WERI-Rb-1 (cell line): ENCODE results near the gene ZC3H18.
A peak's percentile ranks its signal among the peaks of the same experiment; 100 is the strongest.

Experiments
- DNase-seq: peaks from one replicate; pipeline ENCODE4 v3.0.0-alpha.2; 2020
- H3K27ac ChIP-seq: fragments of 250-450 bp; sonication (Bioruptor Pico); 2 replicates; pipeline ENCODE4 v1.5.1; 2020; ENCODE audit warnings: mild to moderate bottlenecking, moderate library complexity
- H3K27me3 ChIP-seq: fragments of 250-450 bp; sonication (Bioruptor Pico); 2 replicates; pipeline ENCODE4 v1.5.1; 2021; ENCODE audit warnings: mild to moderate bottlenecking, low read depth, moderate library complexity; ENCODE audit not compliant: insufficient read depth, severe bottlenecking
- H3K36me3 ChIP-seq: fragments of 250-450 bp; sonication (Bioruptor Pico); 2 replicates; pipeline ENCODE4 v1.5.1; 2020; ENCODE audit warnings: mild to moderate bottlenecking, moderate library complexity
- H3K4me3 ChIP-seq: 2 replicates; pipeline ENCODE4 v1.5.1; 2011; ENCODE audit warnings: low read depth, mild to moderate bottlenecking, control low read depth, low read length
- H3K9me3 ChIP-seq: fragments of 250-450 bp; sonication (Bioruptor Pico); 2 replicates; pipeline ENCODE4 v1.5.1; 2021; ENCODE audit warnings: mild to moderate bottlenecking, moderate library complexity; ENCODE audit not compliant: severe bottlenecking
- TF ChIP-seq, protein P1 (sequence below): IDR thresholded peaks from 2 replicates; pipeline ENCODE4 v1.5.1; 2011; ENCODE audit warnings: low read depth, mild to moderate bottlenecking, control low read depth, inconsistent platforms, low read length

ZC3H18 gene

DNA sequence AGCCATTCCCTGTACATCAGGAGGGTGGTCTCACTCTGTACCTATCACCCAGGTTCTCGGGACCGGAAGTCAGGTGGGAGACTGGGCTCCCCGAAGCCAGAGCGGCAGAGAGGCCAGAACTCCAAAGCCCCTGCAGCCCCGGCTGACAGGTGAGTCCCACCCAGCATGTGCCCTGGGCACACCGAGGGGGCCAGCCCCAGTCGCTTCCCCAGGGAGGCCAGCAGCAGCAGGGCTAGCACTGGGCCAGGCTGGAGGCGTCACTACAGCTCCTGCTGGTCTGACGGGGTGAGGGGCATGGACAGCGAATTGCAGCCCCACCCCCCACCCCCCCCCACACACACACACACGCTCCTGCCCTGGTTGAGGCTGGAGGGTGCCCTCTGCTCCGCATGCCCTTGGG, 60.2 kb downstream of the ZC3H18 start:
- TF ChIP-seq, protein P1, sequence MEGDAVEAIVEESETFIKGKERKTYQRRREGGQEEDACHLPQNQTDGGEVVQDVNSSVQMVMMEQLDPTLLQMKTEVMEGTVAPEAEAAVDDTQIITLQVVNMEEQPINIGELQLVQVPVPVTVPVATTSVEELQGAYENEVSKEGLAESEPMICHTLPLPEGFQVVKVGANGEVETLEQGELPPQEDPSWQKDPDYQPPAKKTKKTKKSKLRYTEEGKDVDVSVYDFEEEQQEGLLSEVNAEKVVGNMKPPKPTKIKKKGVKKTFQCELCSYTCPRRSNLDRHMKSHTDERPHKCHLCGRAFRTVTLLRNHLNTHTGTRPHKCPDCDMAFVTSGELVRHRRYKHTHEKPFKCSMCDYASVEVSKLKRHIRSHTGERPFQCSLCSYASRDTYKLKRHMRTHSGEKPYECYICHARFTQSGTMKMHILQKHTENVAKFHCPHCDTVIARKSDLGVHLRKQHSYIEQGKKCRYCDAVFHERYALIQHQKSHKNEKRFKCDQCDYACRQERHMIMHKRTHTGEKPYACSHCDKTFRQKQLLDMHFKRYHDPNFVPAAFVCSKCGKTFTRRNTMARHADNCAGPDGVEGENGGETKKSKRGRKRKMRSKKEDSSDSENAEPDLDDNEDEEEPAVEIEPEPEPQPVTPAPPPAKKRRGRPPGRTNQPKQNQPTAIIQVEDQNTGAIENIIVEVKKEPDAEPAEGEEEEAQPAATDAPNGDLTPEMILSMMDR = no peak
- Histone ChIP-seq H3K4me3 (no peak overlapping the region), H3K27me3 (no peaks in the 10 kb centered on the region), H3K9me3 (no peaks in the 10 kb centered on the region), H3K27ac (no peak overlapping the region), H3K36me3 (peaks cover 8% of the 10 kb centered on the region)
- no peak for DNase-seq

DNA sequence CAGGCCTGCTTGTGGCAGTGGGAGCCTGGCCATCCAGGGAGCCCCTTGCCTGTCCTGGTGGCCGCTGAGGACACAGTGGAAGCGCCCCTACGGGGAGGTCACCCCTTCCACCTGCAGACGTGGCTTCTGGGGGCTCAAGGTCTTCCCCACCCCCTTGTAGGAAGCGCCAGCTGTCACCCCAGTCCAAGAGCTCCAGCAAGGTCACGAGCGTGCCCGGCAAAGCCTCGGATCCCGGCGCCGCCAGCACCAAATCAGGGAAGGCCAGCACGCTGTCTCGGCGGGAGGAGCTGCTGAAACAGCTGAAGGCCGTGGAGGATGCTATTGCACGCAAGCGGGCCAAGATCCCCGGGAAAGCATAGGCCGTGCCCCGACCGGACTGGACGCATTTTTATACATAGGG, 60.7 kb downstream of the ZC3H18 start:
- H3K36me3 ChIP-seq = peaks cover 8% of the 10 kb centered on the region
- no peaks in the 10 kb centered on the region for H3K27me3 ChIP-seq
- peak; percentile 24 for DNase-seq
- no peak overlapping the region for H3K4me3 ChIP-seq
- H3K27ac ChIP-seq = no peak overlapping the region
- no peaks in the 10 kb centered on the region for H3K9me3 ChIP-seq
- TF ChIP-seq, protein P1 = no peak

DNA sequence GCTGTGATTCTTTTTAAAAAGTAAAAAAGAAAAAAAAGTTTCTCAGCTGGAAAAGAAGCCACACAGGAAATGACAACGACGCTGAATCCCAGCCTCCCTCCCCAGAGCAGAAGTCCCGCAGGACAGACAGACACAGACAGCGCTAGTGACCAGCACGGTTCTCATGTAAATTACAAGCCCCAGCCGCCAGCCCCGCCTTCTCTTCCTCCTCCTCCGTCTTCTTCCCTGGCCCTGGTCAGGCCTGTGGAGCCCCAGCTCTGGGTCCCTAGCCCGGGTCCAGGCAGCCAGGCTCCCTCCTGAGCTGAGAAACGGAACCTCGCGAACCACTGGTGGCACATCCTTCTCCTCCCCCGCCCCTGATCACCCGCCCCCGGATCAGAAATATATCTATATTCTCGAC, 61.2 kb downstream of the ZC3H18 start:
- no peaks in the 10 kb centered on the region for H3K27me3 ChIP-seq
- H3K36me3 ChIP-seq = peaks cover 8% of the 10 kb centered on the region
- TF ChIP-seq, protein P1 = no peak
- H3K27ac ChIP-seq = no peak overlapping the region
- DNase-seq = no peak
- H3K9me3 ChIP-seq = no peaks in the 10 kb centered on the region
- H3K4me3 ChIP-seq = no peak overlapping the region

DNA sequence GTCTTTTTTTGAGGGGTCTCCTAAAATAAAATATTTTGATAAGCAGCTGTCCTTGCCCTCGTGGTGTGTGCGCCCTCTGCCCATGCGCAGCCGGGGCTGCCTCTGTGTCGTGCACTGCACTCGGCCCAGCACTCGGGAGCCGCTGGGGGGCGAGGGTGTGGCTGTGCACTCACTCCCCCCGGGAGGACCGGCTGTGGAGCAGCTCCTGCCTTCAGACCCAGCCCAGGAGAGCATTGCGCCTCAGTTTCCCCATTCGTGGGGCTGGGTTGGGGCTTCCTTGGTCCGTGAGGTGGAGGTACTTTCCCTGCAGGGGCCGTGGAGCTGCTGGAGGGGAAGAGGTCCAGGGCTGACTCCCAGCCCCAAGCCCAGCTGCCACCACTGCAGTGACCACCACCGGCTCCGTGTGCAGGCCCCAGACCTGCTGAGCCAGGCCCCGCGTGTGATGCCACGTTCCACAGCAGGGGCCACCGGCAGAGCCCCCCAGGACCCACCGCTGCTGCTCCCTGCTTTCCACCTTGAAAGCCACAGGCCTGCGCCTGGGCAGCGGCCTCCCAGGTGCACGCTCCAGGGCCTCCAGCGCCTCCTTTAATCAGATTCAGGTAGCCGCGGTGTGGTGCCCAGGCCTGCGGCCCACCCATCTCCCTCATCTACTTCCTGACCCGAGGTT, 61.9 kb downstream of the ZC3H18 start:
- H3K9me3 ChIP-seq = no peaks in the 10 kb centered on the region
- no peak overlapping the region for H3K4me3 ChIP-seq
- TF ChIP-seq, protein P1 = no peak
- peaks cover 8% of the 10 kb centered on the region for H3K36me3 ChIP-seq
- DNase-seq = no peak
- H3K27ac ChIP-seq = no peak overlapping the region
- no peaks in the 10 kb centered on the region for H3K27me3 ChIP-seq

DNA sequence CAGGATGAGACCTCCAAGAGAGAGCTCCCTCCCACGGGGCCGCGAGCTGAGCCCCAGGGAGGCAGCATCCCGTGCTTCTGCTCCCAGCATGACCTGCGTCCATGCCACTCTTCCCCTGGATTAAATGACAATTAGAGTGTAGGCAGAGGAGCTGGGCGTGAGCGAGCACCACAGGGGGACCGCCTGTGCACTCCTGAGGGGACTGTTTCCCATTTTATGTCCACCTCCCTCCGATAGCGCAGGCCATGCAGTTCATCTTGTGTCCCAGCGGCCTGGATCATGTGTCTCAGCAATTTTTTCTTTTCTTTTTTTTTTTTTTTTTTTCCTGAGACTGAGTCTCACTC, 62.4 kb downstream of the ZC3H18 start:
- Histone ChIP-seq H3K27me3 (no peaks in the 10 kb centered on the region), H3K36me3 (peaks cover 8% of the 10 kb centered on the region), H3K4me3 (no peak overlapping the region), H3K9me3 (no peaks in the 10 kb centered on the region), H3K27ac (no peak overlapping the region)
- no peak for DNase-seq
- TF ChIP-seq, protein P1 = no peak

DNA sequence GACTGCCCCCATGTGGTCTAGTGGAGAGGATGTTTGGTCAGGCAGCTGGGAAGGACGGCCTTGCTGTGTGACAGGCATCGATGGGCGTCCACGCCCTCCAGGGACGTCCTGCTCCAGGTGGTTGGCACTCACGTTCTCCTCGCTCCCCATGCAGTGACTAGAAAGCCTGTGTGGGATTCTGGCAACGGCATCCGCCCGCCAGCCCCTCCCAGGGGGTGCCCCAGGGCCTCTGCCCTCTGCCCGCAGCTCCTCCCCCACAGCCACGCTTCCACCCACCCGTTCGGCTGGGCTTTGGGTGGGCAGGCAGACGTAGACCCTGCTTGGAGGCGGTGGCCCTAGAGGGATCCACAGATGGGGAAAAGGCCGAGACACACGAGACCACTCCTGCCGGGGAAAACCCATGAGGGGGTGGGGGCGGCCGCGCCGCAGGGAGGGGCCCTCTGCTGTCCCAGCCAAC, 63.5 kb downstream of the ZC3H18 start:
- TF ChIP-seq, protein P1 = peak; percentile 42; the same call in 1 of the 2 replicates
- Histone ChIP-seq H3K4me3 (no peak overlapping the region), H3K36me3 (peaks cover 8% of the 10 kb centered on the region), H3K9me3 (no peaks in the 10 kb centered on the region), H3K27me3 (no peaks in the 10 kb centered on the region), H3K27ac (no peak overlapping the region)
- DNase-seq = peak; percentile 22
